BJ (cell line): Measurements from ENCODE around the gene PPTC7. TPM values are rescaled to one million over a fixed set of nuclear protein-coding genes. Genes with fewer than 3 reads are reported as not detected.
"Not testable (repeated sequence)": the region's sequence is repeated elsewhere in the genome, so short reads cannot be mapped to it uniquely, and the experiment has no call there.

Experiments used
- CTCF ChIA-PET: fragments of 350-600 bp; formaldehyde crosslinking; extraction: SDS; loops from one replicate; lab custom pipeline; 2021; ENCODE audit warnings: antibody characterized with exemption, inconsistent platforms; lab: Yijun Ruan, JAX
- POLR2A ChIA-PET: fragments of 300-600 bp; sonication (Branson Sonifier 250); formaldehyde crosslinking; extraction: SDS; loops from one replicate; lab custom pipeline; 2021; ENCODE audit warnings: antibody characterized with exemption; lab: Charles Lee
- DNase-seq: peaks from one replicate; pipeline ENCODE4 v3.0.0-alpha.2; 2011; ENCODE audit warnings: low read depth
- H3K27me3 ChIP-seq: 2 replicates; pipeline ENCODE4 v1.6.0; 2011; ENCODE audit warnings: low read length; ENCODE audit not compliant: control insufficient read depth, insufficient read depth
- H3K36me3 ChIP-seq: 2 replicates; pipeline ENCODE4 v1.5.1; 2011; ENCODE audit warnings: low read length; ENCODE audit not compliant: control insufficient read depth, insufficient read depth
- H3K4me3 ChIP-seq: 2 replicates; pipeline ENCODE4 v1.5.1; 2011; ENCODE audit warnings: low read depth, mild to moderate bottlenecking, control low read depth, low read length
- polyA plus RNA-seq: library from polyadenylated mRNA; depleted of rRNA; stranded (reverse); fragments of >200 nt; gene quantifications from 2 replicates; pipeline ENCODE4 v1.2.3, GENCODE V29; 2011
- TF ChIP-seq, protein P1 (sequence below): IDR thresholded peaks from 2 replicates; pipeline ENCODE4 v1.5.1; 2011; ENCODE audit warnings: low read depth, mild to moderate bottlenecking, control low read depth, inconsistent platforms, low read length, moderate library complexity; ENCODE audit not compliant: insufficient read depth

The PPTC7 gene
- polyA plus RNA-seq, 1 experiment: 6.0 TPM

DNA sequence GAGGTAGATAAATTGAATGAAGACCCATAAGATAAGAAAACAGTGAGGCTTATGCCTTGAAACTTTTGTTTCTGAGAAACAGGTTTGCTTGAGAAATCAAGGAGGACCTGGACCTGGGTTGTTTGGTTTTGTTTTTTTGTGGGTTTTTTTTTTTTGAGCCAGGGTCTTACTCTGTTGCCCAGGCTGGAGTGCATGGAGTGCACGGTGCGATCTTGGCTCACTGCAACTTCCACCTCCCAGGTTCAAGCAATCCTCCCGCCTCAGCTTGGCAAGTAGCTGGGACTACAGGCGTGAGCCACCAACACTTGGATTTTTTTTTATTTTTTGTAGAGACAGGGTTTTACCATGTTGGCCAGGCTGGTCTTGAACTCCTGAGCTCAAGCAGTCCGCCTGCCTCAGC lies 9.0 kb upstream of the PPTC7 start:
- DNase-seq: no peak
- Histone ChIP-seq H3K27me3 (no peaks in the 10 kb centered on the region), H3K36me3 (no peaks in the 10 kb centered on the region), H3K4me3 (no peak overlapping the region)
- ChIA-PET POLR2A (no interaction called here), CTCF (interaction anchor here (0.6 to 21.2 kb wide), 3 partner anchors 8 to 78 kb away, joined by 3 to 340 read pairs (median 16); no protein-coding TSS in a partner anchor)
- TF ChIP-seq, protein P1, sequence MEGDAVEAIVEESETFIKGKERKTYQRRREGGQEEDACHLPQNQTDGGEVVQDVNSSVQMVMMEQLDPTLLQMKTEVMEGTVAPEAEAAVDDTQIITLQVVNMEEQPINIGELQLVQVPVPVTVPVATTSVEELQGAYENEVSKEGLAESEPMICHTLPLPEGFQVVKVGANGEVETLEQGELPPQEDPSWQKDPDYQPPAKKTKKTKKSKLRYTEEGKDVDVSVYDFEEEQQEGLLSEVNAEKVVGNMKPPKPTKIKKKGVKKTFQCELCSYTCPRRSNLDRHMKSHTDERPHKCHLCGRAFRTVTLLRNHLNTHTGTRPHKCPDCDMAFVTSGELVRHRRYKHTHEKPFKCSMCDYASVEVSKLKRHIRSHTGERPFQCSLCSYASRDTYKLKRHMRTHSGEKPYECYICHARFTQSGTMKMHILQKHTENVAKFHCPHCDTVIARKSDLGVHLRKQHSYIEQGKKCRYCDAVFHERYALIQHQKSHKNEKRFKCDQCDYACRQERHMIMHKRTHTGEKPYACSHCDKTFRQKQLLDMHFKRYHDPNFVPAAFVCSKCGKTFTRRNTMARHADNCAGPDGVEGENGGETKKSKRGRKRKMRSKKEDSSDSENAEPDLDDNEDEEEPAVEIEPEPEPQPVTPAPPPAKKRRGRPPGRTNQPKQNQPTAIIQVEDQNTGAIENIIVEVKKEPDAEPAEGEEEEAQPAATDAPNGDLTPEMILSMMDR: no peak

DNA sequence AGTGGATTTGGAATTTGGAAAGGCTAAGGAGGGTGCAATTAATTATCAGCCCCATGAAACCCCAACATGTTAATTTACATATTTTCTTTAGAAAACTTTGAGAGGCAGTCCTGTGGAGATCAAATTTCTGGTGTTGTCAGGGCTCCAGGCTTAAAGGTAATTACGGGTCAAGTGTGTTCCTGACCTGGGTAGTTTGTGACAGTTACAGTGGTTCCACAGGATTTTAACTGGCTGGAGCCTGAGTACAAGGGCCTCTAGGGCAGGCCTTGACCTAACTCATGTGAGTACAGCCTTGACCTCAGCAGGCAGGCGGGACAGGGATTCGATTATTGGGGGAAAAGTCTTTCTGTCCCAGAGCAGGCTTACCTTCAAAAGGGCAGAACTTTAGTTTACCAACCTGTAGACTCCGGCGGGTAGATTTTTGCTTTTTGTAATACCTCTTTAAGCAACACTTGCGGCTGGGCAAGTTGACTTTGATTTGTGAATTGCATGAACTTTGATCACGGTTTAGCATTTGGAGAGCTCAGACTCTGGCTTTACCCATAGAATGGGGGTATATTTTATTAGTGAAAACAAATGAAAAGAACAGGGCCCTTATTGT lies 8.4 kb upstream of the PPTC7 start:
- POLR2A ChIA-PET: interaction anchor here (0.7 kb wide), 1 partner anchor 55 kb away, joined by 3 read pairs; no protein-coding TSS in a partner anchor
- no peak for DNase-seq
- H3K4me3 ChIP-seq: no peak overlapping the region
- CTCF ChIA-PET: interaction anchor here (0.6 to 21.2 kb wide), 3 partner anchors 9 to 78 kb away, joined by 3 to 340 read pairs (median 16); no protein-coding TSS in a partner anchor
- H3K36me3 ChIP-seq: no peaks in the 10 kb centered on the region
- H3K27me3 ChIP-seq: no peaks in the 10 kb centered on the region
- TF ChIP-seq, protein P1: no peak

DNA sequence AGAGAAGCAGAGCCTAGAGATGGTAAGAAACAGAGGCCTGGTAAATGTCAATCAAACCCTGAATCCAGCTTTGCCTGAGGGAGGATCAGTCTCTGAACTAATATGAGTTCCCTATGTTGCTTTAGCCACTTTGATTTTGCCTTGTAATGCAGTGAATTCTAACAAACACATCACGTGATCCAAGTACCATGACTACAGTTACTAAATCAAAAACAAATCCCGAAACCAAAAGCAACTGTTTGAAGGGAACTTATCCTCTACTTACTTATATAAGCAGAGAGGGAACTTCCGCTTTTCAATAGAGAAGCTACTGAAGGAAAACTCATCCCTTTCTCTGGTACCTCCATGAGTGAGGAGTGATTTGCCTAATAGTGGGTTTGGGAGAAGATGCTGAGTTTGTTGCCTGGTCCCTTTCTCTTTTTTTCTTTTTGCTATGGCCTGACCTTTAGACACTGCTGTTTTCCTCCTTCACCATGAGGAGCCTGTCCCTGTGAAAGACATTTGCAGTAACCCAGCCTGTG lies 7.7 kb upstream of the PPTC7 start:
- ChIA-PET POLR2A (interaction anchor here (0.7 kb wide), 1 partner anchor 54 kb away, joined by 3 read pairs; no protein-coding TSS in a partner anchor), CTCF (interaction anchor here (2.1 to 21.2 kb wide), 3 partner anchors 9 to 77 kb away, joined by 9 to 340 read pairs (median 16); no protein-coding TSS in a partner anchor)
- peak; percentile 52 for DNase-seq

DNA sequence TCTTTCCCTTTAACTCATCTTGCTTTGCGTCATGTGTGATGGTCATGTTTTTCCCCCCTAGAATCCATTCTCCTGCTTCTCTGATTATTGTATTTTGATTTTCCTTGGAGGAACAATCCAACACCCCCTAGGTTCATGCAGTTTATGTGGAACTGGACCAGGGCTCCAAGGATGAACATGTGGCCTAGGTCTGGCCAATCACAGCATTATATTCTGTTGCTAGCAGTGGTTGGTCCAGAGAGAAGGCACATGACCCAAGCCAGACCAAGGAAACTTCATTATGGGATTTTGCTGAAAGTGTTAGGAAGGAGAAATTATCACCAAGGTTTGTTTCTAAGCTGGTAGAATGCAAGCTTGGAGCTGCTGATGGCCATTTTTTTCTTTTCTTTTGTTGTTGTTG lies 6.9 kb upstream of the PPTC7 start:
- no peak overlapping the region for H3K4me3 ChIP-seq
- CTCF ChIA-PET: interaction anchor here (0.7 to 4.1 kb wide), 4 partner anchors 10 to 121 kb away, joined by 6 to 16 read pairs (median 9); partner anchors contain the start of gene FAM216A
- DNase-seq: no peak
- no peaks in the 10 kb centered on the region for H3K27me3 ChIP-seq
- no peaks in the 10 kb centered on the region for H3K36me3 ChIP-seq
- POLR2A ChIA-PET: no interaction called here
- TF ChIP-seq, protein P1: no peak

More for the DNA sequence above, 7.7 kb upstream of the PPTC7 start:
- no peaks in the 10 kb centered on the region for H3K27me3 ChIP-seq
- TF ChIP-seq, protein P1: no peak
- H3K4me3 ChIP-seq: no peak overlapping the region
- no peaks in the 10 kb centered on the region for H3K36me3 ChIP-seq

DNA sequence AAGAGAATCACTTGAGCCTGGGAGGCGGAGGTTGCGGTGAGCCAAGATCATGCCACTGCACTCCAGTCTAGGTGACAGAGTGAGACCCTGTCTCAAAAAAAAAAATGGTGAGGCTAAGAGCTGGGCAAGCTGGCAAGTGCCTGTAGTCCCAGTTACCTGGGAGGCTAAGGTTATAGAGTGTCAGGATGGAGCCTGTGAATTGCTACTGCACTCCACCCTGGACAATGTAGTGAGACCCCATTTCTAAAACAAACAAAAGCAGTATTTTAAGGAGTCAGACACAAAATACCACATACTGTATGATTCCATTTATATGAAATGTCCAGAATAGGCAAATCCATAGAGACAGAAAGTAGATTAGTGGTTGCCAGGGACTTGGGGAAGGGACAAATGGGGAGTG lies 4.0 kb upstream of the PPTC7 start:
- H3K4me3 ChIP-seq, H3K27me3 ChIP-seq, H3K36me3 ChIP-seq, DNase-seq, POLR2A ChIA-PET: not testable (repeated sequence)
- CTCF ChIA-PET: interaction anchor here (1.1 to 1.2 kb wide), 3 partner anchors 13 to 16 kb away, joined by 4 to 5 read pairs (median 4); no protein-coding TSS in a partner anchor
